ENCODE results near the gene FAM149B1. TPM values are rescaled to one million over a fixed set of nuclear protein-coding genes. Genes with fewer than 3 reads are reported as not detected.
A peak's percentile ranks its signal among the peaks of the same experiment; 100 is the strongest.

Gene FAM149B1
- 19.6 and 28.5 TPM in 2 replicates for total RNA-seq

GRCh38 chr10:73167783-73168464 is at the start of gene FAM149B1, which contains the start of gene ECD:
Gene FAM149B1 (plus strand): TSS chr10:73168119. CDS start chr10:73168340, 221 bp downstream.
Gene ECD (minus strand): TSS chr10:73168008. CDS start chr10:73163937, 4,071 bp downstream.
- peak; percentile 9 for TF ChIP-seq CTCF (IDR thresholded peaks at IDR 0.05; ENCODE audit: insufficient read depth, low read depth, low read length)
- DNase-seq (ENCODE audit: low read depth), result peak; percentile 97
- peak within 1 kb of the TSS; percentile 83 for H3K4me3 ChIP-seq (ENCODE audit: low read depth, low read length)

GRCh38 chr10:73119457-73119856 is 48.5 kb upstream of the FAM149B1 start:
- DNase-seq (ENCODE audit: low read depth), result no peak
- no peak for TF ChIP-seq CTCF (IDR thresholded peaks at IDR 0.05; ENCODE audit: insufficient read depth, low read depth, low read length)
- H3K4me3 ChIP-seq (ENCODE audit: low read depth, low read length), result no peak overlapping the region

GRCh38 chr10:73119952-73120351 is 48.0 kb upstream of the FAM149B1 start:
- no peak for DNase-seq (ENCODE audit: low read depth)
- TF ChIP-seq CTCF (IDR thresholded peaks at IDR 0.05; ENCODE audit: insufficient read depth, low read depth, low read length), result no peak
- H3K4me3 ChIP-seq (ENCODE audit: low read depth, low read length), result no peak overlapping the region

GRCh38 chr10:73126343-73126742 is 41.6 kb upstream of the FAM149B1 start:
- H3K4me3 ChIP-seq (ENCODE audit: low read depth, low read length), result no peak overlapping the region
- TF ChIP-seq CTCF (IDR thresholded peaks at IDR 0.05; ENCODE audit: insufficient read depth, low read depth, low read length), result no peak
- no peak for DNase-seq (ENCODE audit: low read depth)

GRCh38 chr10:73131301-73131700 is 36.6 kb upstream of the FAM149B1 start:
- TF ChIP-seq CTCF (IDR thresholded peaks at IDR 0.05; ENCODE audit: insufficient read depth, low read depth, low read length), result no peak
- no peak overlapping the region for H3K4me3 ChIP-seq (ENCODE audit: low read depth, low read length)
- peak; percentile 59 for DNase-seq (ENCODE audit: low read depth)

- no peak overlapping the region for H3K4me3 ChIP-seq (ENCODE audit: low read depth, low read length)
- DNase-seq (ENCODE audit: low read depth), result no peak
- TF ChIP-seq CTCF (IDR thresholded peaks at IDR 0.05; ENCODE audit: insufficient read depth, low read depth, low read length), result no peak
Observed at GRCh38 chr10:73131913-73132686, 35.8 kb upstream of the FAM149B1 start.
